ENCODE measurements around the gene IFT22. TPM values are rescaled to one million over a fixed set of nuclear protein-coding genes. Genes with fewer than 3 reads are reported as not detected.
"Not testable (repeated sequence)": the region's sequence is repeated elsewhere in the genome, so short reads cannot be mapped to it uniquely, and the experiment has no call there.

Gene IFT22
- total RNA-seq, 4 donors from 2014 or later, result 23.5 to 40.8 (median 28.1) TPM

- TF ChIP-seq, protein P1, sequence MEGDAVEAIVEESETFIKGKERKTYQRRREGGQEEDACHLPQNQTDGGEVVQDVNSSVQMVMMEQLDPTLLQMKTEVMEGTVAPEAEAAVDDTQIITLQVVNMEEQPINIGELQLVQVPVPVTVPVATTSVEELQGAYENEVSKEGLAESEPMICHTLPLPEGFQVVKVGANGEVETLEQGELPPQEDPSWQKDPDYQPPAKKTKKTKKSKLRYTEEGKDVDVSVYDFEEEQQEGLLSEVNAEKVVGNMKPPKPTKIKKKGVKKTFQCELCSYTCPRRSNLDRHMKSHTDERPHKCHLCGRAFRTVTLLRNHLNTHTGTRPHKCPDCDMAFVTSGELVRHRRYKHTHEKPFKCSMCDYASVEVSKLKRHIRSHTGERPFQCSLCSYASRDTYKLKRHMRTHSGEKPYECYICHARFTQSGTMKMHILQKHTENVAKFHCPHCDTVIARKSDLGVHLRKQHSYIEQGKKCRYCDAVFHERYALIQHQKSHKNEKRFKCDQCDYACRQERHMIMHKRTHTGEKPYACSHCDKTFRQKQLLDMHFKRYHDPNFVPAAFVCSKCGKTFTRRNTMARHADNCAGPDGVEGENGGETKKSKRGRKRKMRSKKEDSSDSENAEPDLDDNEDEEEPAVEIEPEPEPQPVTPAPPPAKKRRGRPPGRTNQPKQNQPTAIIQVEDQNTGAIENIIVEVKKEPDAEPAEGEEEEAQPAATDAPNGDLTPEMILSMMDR (IDR thresholded peaks at IDR 0.05), result no peak
- no peak for TF ChIP-seq EP300 (IDR thresholded peaks at IDR 0.05)
- no peak for TF ChIP-seq POLR2A (IDR thresholded peaks at IDR 0.05)
- TF ChIP-seq POLR2AphosphoS5 (IDR thresholded peaks at IDR 0.05), result no peak
- Histone ChIP-seq H3K27me3 (peaks cover 50% of the 10 kb centered on the region), H3K4me1 (peaks cover 0 to 6% (median 0%) of the 10 kb centered on the region in 3 donors), H3K4me3 (no peak overlapping the region), H3K27ac (no peak overlapping the region), H3K36me3 (no peaks in the 10 kb centered on the region), H3K9me3 (no peaks in the 10 kb centered on the region)
- ATAC-seq, result no peak
- WGBS, 2 donors (ENCODE audit: low coverage in 1 of 2), result 84 to 91% methylated on average over 3 of the region's 3 CpGs
Measured at GRCh38 chr7:101288439-101288838, 33.2 kb downstream of the IFT22 start.

GRCh38 chr7:101287032-101287431 lies 34.6 kb downstream of the IFT22 start:
- no peak for ATAC-seq
- Histone ChIP-seq H3K27ac (no peak overlapping the region), H3K9me3 (no peaks in the 10 kb centered on the region), H3K27me3 (peaks cover 36% of the 10 kb centered on the region), H3K4me1 (peaks cover 0 to 11% (median 3%) of the 10 kb centered on the region in 3 donors), H3K36me3 (no peaks in the 10 kb centered on the region), H3K4me3 (no peak overlapping the region)
- WGBS, 2 donors (ENCODE audit: low coverage in 1 of 2), result 60% methylated on average over 1 of the region's 6 CpGs; no CpG with 5 or more reads in 1 of the 2 donors
- TF ChIP-seq EP300 (IDR thresholded peaks at IDR 0.05), result no peak
- TF ChIP-seq, protein P1 (IDR thresholded peaks at IDR 0.05), result no peak
- TF ChIP-seq POLR2AphosphoS5 (IDR thresholded peaks at IDR 0.05), result no peak
- no peak for TF ChIP-seq POLR2A (IDR thresholded peaks at IDR 0.05)

- H3K27ac ChIP-seq, ATAC-seq, H3K9me3 ChIP-seq, H3K4me3 ChIP-seq, H3K36me3 ChIP-seq: not testable (repeated sequence)
- peaks cover 0 to 11% (median 3%) of the 10 kb centered on the region in 3 donors for H3K4me1 ChIP-seq
- 81 to 92% methylated on average over 2 to 3 of the region's 3 CpGs for WGBS, 2 donors (ENCODE audit: low coverage in 1 of 2)
- peaks cover 25% of the 10 kb centered on the region for H3K27me3 ChIP-seq
Measured at GRCh38 chr7:101285880-101286279, 35.7 kb downstream of the IFT22 start.

- ATAC-seq, result no peak
- Histone ChIP-seq H3K4me1 (peaks cover 0 to 5% (median 3%) of the 10 kb centered on the region in 3 donors), H3K36me3 (no peaks in the 10 kb centered on the region), H3K27me3 (peaks cover 23% of the 10 kb centered on the region), H3K27ac (no peak overlapping the region), H3K4me3 (no peak overlapping the region), H3K9me3 (no peaks in the 10 kb centered on the region)
- 73 to 81% methylated on average over 8 to 9 of the region's 9 CpGs for WGBS, 2 donors (ENCODE audit: low coverage in 1 of 2)
- no peak for TF ChIP-seq EP300 (IDR thresholded peaks at IDR 0.05)
Measured at GRCh38 chr7:101285171-101285570, 36.4 kb downstream of the IFT22 start.

GRCh38 chr7:101280912-101281311 lies 40.7 kb downstream of the IFT22 start:
- H3K4me3 ChIP-seq, H3K4me1 ChIP-seq, H3K36me3 ChIP-seq, H3K9me3 ChIP-seq, ATAC-seq, H3K27ac ChIP-seq: not testable (repeated sequence)
- WGBS, 2 donors (ENCODE audit: low coverage in 1 of 2), result 93% methylated on average over 5 of the region's 8 CpGs; no CpG with 5 or more reads in 1 of the 2 donors
- H3K27me3 ChIP-seq, result peaks cover 44% of the 10 kb centered on the region

- Histone ChIP-seq H3K27ac (no peak overlapping the region), H3K9me3 (no peaks in the 10 kb centered on the region), H3K27me3 (peaks cover 55% of the 10 kb centered on the region), H3K4me3 (no peak overlapping the region), H3K4me1 (peaks cover 0 to 5% (median 3%) of the 10 kb centered on the region in 3 donors), H3K36me3 (no peaks in the 10 kb centered on the region)
- no peak for ATAC-seq
- no peak for TF ChIP-seq EP300 (IDR thresholded peaks at IDR 0.05)
- TF ChIP-seq, protein P1 (IDR thresholded peaks at IDR 0.05), result no peak
- TF ChIP-seq POLR2AphosphoS5 (IDR thresholded peaks at IDR 0.05), result no peak
- no peak for TF ChIP-seq POLR2A (IDR thresholded peaks at IDR 0.05)
- WGBS, 2 donors (ENCODE audit: low coverage in 1 of 2), result 71 to 75% methylated on average over 12 to 17 of the region's 24 CpGs
Measured at GRCh38 chr7:101278461-101279292, 42.9 kb downstream of the IFT22 start.

All from gastroesophageal sphincter (tissue), 4 donors.